Fibroblast of lung (primary cell): ENCODE data around the gene MLXIP.

Experiments
- EZH2 ChIP-seq: IDR thresholded peaks from 2 replicates; pipeline ENCODE4 v1.5.1; 2012; ENCODE audit warnings: low read length, control low read depth, mild to moderate bottlenecking; ENCODE audit errors: missing control alignments
- TF ChIP-seq, protein P1 (sequence below), 2 donors: IDR thresholded peaks in 1 of 2; conservative IDR thresholded peaks in 1 of 2; 1 replicate in 1 of 2; 2 replicates in 1 of 2; pipeline ENCODE4 v1.5.1; 2011 to 2012; ENCODE audit warnings: low read length in 2 of 2, control low read depth in 1 of 2, inconsistent platforms in 1 of 2, low read depth in 1 of 2, mild to moderate bottlenecking in 1 of 2

- no peak for TF ChIP-seq EZH2
- TF ChIP-seq, protein P1, sequence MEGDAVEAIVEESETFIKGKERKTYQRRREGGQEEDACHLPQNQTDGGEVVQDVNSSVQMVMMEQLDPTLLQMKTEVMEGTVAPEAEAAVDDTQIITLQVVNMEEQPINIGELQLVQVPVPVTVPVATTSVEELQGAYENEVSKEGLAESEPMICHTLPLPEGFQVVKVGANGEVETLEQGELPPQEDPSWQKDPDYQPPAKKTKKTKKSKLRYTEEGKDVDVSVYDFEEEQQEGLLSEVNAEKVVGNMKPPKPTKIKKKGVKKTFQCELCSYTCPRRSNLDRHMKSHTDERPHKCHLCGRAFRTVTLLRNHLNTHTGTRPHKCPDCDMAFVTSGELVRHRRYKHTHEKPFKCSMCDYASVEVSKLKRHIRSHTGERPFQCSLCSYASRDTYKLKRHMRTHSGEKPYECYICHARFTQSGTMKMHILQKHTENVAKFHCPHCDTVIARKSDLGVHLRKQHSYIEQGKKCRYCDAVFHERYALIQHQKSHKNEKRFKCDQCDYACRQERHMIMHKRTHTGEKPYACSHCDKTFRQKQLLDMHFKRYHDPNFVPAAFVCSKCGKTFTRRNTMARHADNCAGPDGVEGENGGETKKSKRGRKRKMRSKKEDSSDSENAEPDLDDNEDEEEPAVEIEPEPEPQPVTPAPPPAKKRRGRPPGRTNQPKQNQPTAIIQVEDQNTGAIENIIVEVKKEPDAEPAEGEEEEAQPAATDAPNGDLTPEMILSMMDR (conservative IDR thresholded peaks at IDR 0.05 in 1 of 2, IDR thresholded peaks at IDR 0.05 in 1 of 2; ENCODE audit: low read depth in 1 of 2, low read length in 2 of 2): no peak
Observed at GRCh38 chr12:122125452-122126341, 47.1 kb downstream of the MLXIP start.
